ENCODE results near the gene BMS1. TPM values are rescaled to one million over a fixed set of nuclear protein-coding genes. Genes with fewer than 3 reads are reported as not detected.
"Not testable (repeated sequence)": the region's sequence is repeated elsewhere in the genome, so short reads cannot be mapped to it uniquely, and the experiment has no call there.

BMS1 gene
- total and polyA plus RNA-seq, 9 donors, result 12.7 to 17.8 (median 15.1) TPM

DNA sequence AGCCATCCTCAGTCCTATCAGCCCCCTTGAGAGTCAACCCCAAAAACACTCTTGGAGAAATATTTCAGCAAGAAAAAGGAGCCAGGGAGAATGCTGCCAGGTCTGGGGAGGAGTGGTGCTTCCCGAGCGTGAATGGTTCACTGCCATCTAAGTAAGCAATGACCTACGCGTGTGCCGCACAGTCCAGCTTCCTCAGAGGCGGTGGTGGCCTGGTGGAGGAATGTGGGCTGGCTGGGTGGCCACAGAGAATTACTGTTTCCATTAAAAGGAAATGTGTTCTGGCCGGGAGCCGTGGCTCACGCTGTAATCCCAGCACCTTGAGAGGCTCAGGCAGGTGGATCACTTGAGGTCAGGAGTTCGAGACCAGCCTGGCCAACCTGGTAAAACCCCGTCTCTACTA, 77.4 kb downstream of the BMS1 start:
- H3K27ac ChIP-seq (ENCODE audit: low read length); H3K4me1 ChIP-seq (ENCODE audit: control insufficient read depth, insufficient read depth, low read length); H3K4me3 ChIP-seq (ENCODE audit: low read length); H3K9me3 ChIP-seq (replicated peaks; ENCODE audit: control insufficient read depth, low read depth, low read length); DNase-seq; H3K36me3 ChIP-seq (ENCODE audit: control insufficient read depth, insufficient read depth, low read length): not testable (repeated sequence)
- peaks cover 32% of the 10 kb centered on the region for H3K27me3 ChIP-seq (ENCODE audit: control insufficient read depth, insufficient read depth, low read length)
- 73% methylated on average over 9 of the region's 11 CpGs for WGBS (ENCODE audit: insufficient coverage)

DNA sequence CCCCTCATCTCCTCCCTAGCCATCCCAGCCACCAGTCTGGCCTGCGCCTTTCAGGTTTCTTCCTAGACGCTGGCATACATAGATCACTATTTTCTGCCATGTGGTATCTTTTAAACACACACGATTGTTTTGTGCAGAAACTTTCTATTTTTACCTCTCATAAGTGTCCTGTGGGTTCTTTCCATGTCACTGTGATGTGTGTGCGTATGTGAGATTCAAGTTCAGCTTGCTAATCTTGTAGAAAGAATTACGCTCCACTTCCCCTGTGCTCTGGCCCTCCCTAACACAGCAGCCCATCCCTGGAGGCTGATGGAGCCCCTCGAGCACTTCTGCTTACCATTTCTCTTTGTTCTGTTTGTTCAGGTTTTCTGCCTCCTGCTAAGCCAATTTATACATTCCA, 80.2 kb downstream of the BMS1 start:
- H3K4me1 ChIP-seq (ENCODE audit: control insufficient read depth, insufficient read depth, low read length), result peaks cover 12% of the 10 kb centered on the region
- H3K4me3 ChIP-seq (ENCODE audit: low read length); DNase-seq; H3K27ac ChIP-seq (ENCODE audit: low read length); H3K36me3 ChIP-seq (ENCODE audit: control insufficient read depth, insufficient read depth, low read length); H3K9me3 ChIP-seq (replicated peaks; ENCODE audit: control insufficient read depth, low read depth, low read length): not testable (repeated sequence)
- peaks cover 53% of the 10 kb centered on the region for H3K27me3 ChIP-seq (ENCODE audit: control insufficient read depth, insufficient read depth, low read length)
- no CpG with 5 or more reads among the region's 6 CpGs for WGBS (ENCODE audit: insufficient coverage)

DNA sequence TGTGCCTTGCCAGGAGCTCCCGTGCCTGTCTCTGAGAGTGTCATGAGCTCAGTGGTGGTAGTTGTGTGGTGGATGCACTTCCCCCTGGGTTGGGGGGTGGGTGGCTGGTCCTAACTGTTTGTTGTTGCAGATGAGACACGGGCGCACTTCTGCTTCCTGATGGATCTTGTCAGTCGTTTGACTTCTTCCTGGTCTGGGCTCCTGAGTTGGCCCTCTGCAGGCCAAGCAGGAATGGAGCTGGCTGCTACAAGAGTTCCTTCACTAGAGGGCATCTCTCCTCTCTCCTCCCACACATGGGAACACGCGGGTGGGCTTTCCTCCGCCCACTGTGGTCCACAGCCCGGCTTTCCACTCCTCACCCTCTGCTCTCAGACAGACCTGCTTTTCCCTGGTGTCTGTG, 82.0 kb downstream of the BMS1 start:
- WGBS (ENCODE audit: insufficient coverage), result 57% methylated on average over 1 of the region's 8 CpGs
- no peak overlapping the region for H3K4me3 ChIP-seq (ENCODE audit: low read length)
- H3K36me3 ChIP-seq (ENCODE audit: control insufficient read depth, insufficient read depth, low read length), result no peaks in the 10 kb centered on the region
- no peak for DNase-seq
- peaks cover 12% of the 10 kb centered on the region for H3K4me1 ChIP-seq (ENCODE audit: control insufficient read depth, insufficient read depth, low read length)
- no peak overlapping the region for H3K27ac ChIP-seq (ENCODE audit: low read length)
- H3K27me3 ChIP-seq (ENCODE audit: control insufficient read depth, insufficient read depth, low read length), result peaks cover 48% of the 10 kb centered on the region
- H3K9me3 ChIP-seq (replicated peaks; ENCODE audit: control insufficient read depth, low read depth, low read length), result no peaks in the 10 kb centered on the region

DNA sequence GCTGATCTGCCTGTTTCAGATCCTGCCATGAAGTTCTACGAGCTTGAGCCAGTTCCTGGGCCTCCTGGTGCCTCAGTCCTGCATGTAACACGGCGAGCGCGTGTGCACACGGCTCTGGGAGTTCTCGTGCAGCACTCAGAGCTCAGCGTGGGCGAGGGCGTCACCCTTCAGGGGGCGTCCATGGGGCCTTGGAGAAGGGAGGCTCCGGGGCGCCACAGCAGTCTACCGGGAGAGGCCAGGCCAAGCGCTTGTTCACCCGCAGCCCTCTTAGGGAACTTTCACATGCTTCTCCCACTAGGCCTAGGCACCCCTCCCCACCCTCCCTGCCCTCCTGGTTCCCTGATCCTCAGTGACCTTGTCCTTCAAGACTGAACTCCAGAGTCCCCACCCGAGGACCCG, 83.1 kb downstream of the BMS1 start:
- no peak overlapping the region for H3K4me3 ChIP-seq (ENCODE audit: low read length)
- WGBS (ENCODE audit: insufficient coverage), result 33% methylated on average over 13 of the region's 18 CpGs
- peaks cover 14% of the 10 kb centered on the region for H3K4me1 ChIP-seq (ENCODE audit: control insufficient read depth, insufficient read depth, low read length)
- no peaks in the 10 kb centered on the region for H3K36me3 ChIP-seq (ENCODE audit: control insufficient read depth, insufficient read depth, low read length)
- no peak for DNase-seq
- H3K27ac ChIP-seq (ENCODE audit: low read length), result no peak overlapping the region
- no peaks in the 10 kb centered on the region for H3K9me3 ChIP-seq (replicated peaks; ENCODE audit: control insufficient read depth, low read depth, low read length)
- peaks cover 42% of the 10 kb centered on the region for H3K27me3 ChIP-seq (ENCODE audit: control insufficient read depth, insufficient read depth, low read length)

DNA sequence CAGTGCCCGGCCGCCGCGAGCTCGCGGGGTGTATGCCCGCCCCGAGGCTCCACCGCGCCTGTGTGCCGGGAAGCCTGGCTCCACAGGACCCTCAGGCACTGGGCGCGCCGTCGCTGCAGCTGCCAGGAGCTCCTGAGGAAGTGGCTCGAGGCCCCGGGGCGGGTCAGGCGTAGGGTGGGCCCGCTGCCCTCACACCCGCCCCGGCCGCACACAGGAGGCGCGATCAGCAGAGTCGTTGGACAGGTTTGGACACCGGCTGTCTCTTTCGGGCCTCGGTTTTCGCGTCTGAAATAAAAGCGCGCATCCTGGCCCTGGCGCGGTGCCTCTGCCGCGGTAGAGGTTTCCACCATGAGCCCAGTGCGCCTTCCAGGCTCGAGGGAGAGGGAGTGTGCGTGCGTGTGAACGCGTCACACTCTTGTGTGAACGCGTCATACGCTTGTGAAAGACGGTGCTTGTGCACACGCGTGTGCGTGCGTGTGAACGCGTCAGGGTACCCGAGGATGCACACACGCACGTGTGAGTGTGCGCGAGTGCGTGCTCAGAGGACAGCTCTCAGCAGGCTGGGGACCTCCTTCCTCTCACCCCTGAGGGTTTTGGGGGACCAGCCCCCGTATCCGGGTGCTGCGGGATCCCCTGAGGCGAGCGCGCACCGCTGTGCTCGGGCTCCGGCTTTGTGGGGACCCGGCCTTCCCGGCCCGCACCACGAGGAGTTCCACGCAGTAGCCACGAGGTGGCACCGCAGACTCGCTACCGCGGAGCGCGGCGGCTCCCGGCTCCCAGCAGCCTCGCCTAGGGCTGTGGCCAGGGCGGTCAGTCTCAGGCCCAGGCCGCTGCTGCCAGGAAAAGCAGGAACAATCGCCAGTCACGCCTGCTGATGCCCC, 83.8 kb downstream of the BMS1 start:
- Histone ChIP-seq H3K27ac (ENCODE audit: low read length) (no peak overlapping the region), H3K27me3 (ENCODE audit: control insufficient read depth, insufficient read depth, low read length) (peaks cover 41% of the 10 kb centered on the region), H3K4me1 (ENCODE audit: control insufficient read depth, insufficient read depth, low read length) (peaks cover 20% of the 10 kb centered on the region), H3K4me3 (ENCODE audit: low read length) (peak overlapping the region; percentile 25), H3K36me3 (ENCODE audit: control insufficient read depth, insufficient read depth, low read length) (no peaks in the 10 kb centered on the region), H3K9me3 (replicated peaks; ENCODE audit: control insufficient read depth, low read depth, low read length) (no peaks in the 10 kb centered on the region)
- peak; percentile 74 for DNase-seq
- WGBS (ENCODE audit: insufficient coverage), result under 1% methylated on average over 87 of the region's 87 CpGs

DNA sequence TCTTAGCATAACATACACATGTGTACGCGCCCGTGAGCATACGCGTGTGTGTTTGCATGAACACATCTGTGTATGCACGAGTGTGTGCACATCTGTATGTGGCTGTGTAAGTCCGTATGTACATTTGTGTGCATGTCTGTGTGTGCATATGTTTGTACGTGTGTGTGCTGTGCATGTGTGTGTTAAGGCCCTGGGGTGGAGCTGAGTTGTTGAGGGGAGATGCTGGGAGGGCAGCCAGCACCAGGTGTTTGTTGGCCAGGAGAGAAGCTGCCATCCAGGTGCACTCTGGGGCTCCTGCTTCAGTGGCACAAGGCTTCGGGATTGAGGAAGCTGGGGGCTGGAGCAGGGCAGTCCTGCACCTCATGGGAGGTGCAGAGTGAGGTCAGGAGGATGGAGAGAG, 85.0 kb downstream of the BMS1 start:
- Histone ChIP-seq H3K36me3 (ENCODE audit: control insufficient read depth, insufficient read depth, low read length) (no peaks in the 10 kb centered on the region), H3K4me1 (ENCODE audit: control insufficient read depth, insufficient read depth, low read length) (peaks cover 29% of the 10 kb centered on the region), H3K9me3 (replicated peaks; ENCODE audit: control insufficient read depth, low read depth, low read length) (no peaks in the 10 kb centered on the region), H3K27ac (ENCODE audit: low read length) (no peak overlapping the region), H3K4me3 (ENCODE audit: low read length) (no peak overlapping the region), H3K27me3 (ENCODE audit: control insufficient read depth, insufficient read depth, low read length) (peaks cover 38% of the 10 kb centered on the region)
- no peak for DNase-seq
- WGBS (ENCODE audit: insufficient coverage), result 88% methylated on average over 9 of the region's 9 CpGs

DNA sequence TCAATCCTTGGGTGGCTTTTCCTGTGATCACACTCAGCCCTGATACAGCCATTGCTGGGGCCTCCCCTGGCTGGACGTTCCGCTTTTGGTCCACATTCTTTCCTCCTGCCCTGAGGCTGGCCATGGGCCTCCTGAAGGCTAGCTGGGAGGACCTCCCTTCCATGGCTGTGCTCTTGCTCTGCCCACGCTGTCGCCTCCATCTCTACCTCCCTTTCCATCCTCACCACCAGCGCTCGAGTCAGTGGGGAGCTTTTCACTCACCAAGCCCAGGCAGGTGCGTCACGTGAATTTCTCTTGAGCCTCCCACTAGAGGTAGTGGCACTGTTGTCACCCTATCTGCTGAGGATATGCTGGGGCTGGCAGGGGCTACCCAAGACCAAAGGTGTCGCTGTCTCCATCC, 85.9 kb downstream of the BMS1 start:
- no peak overlapping the region for H3K27ac ChIP-seq (ENCODE audit: low read length)
- 85% methylated on average over 9 of the region's 9 CpGs for WGBS (ENCODE audit: insufficient coverage)
- H3K4me3 ChIP-seq (ENCODE audit: low read length), result no peak overlapping the region
- H3K27me3 ChIP-seq (ENCODE audit: control insufficient read depth, insufficient read depth, low read length), result peaks cover 39% of the 10 kb centered on the region
- DNase-seq, result no peak
- no peaks in the 10 kb centered on the region for H3K36me3 ChIP-seq (ENCODE audit: control insufficient read depth, insufficient read depth, low read length)
- H3K4me1 ChIP-seq (ENCODE audit: control insufficient read depth, insufficient read depth, low read length), result peaks cover 29% of the 10 kb centered on the region
- H3K9me3 ChIP-seq (replicated peaks; ENCODE audit: control insufficient read depth, low read depth, low read length), result no peaks in the 10 kb centered on the region

DNA sequence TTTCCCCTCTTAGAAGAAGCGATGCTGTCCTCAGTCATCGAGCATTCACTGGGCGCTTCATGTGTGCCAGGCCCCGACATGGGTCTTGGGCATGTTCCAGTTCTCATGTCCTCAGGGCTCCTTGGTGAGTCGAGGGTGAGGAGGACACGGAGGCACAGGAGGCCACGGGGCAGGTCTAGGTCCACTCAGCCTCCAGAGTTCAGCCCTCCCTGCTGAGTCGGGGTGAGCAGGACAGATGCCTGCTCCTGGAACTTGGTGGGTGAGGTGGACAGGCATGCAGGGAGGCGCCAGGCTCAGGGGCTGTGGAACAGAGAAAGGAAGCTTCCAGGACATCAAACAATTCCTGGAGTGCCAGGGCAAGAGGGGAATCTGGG, 87.4 kb downstream of the BMS1 start:
- DNase-seq, result no peak
- Histone ChIP-seq H3K4me3 (ENCODE audit: low read length) (no peak overlapping the region), H3K27ac (ENCODE audit: low read length) (no peak overlapping the region), H3K36me3 (ENCODE audit: control insufficient read depth, insufficient read depth, low read length) (no peaks in the 10 kb centered on the region), H3K4me1 (ENCODE audit: control insufficient read depth, insufficient read depth, low read length) (peaks cover 29% of the 10 kb centered on the region), H3K27me3 (ENCODE audit: control insufficient read depth, insufficient read depth, low read length) (peaks cover 32% of the 10 kb centered on the region), H3K9me3 (replicated peaks; ENCODE audit: control insufficient read depth, low read depth, low read length) (no peaks in the 10 kb centered on the region)
- WGBS (ENCODE audit: insufficient coverage), result 91% methylated on average over 9 of the region's 9 CpGs

DNA sequence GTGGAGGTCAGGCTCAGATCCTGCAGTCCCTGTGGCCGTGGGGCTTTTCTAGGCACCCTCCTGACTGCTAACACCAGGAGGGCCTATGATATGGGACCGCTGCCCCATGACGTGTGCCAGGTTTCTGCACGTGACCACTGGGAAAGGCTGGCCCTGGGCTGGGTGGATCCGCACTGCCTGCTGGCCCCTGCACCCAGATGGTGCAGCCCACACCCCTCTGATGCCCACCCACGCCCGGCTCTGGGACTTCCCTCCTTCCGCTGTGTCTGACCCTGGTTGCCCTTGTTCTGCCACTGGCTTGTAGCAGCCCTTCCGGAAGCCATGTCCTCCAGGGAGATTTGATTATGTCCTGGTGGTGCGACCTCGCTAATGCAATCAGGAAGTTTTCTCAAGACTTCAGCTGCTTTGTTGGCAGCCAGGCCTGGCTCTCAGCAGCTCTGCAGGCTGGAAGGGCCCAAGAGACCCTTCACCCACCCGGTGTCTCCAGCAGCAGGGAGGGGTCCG, 88.6 kb downstream of the BMS1 start:
- H3K4me3 ChIP-seq (ENCODE audit: low read length); H3K36me3 ChIP-seq (ENCODE audit: control insufficient read depth, insufficient read depth, low read length); H3K9me3 ChIP-seq (replicated peaks; ENCODE audit: control insufficient read depth, low read depth, low read length); H3K27ac ChIP-seq (ENCODE audit: low read length): not testable (repeated sequence)
- peaks cover 35% of the 10 kb centered on the region for H3K4me1 ChIP-seq (ENCODE audit: control insufficient read depth, insufficient read depth, low read length)
- peak; percentile 50 for DNase-seq
- H3K27me3 ChIP-seq (ENCODE audit: control insufficient read depth, insufficient read depth, low read length), result peaks cover 20% of the 10 kb centered on the region
- 38% methylated on average over 13 of the region's 13 CpGs for whole genome bisulfite sequencing (ENCODE audit: insufficient coverage)

DNA sequence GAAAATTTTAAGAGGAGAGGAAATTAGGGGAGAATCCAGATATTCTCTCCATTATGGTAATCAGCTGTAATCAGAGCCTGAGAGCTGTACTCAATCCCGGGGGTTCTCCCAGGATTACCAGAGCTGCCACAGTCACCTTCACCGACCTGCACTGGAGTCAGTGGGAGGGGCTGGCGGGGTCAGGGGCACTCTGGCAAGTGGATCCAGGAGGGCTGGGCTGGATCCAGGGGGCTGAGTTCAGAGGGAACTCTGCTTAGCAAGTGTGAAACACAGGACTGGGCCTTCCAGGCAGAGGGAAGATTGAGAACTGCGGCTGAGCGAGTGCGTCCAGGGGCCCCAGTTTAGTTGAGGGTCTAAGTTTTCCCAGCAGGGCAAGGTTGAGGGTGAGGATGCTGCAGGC, 89.2 kb downstream of the BMS1 start:
- Histone ChIP-seq H3K27ac (ENCODE audit: low read length) (no peak overlapping the region), H3K4me3 (ENCODE audit: low read length) (no peak overlapping the region), H3K27me3 (ENCODE audit: control insufficient read depth, insufficient read depth, low read length) (peaks cover 14% of the 10 kb centered on the region), H3K36me3 (ENCODE audit: control insufficient read depth, insufficient read depth, low read length) (no peaks in the 10 kb centered on the region), H3K4me1 (ENCODE audit: control insufficient read depth, insufficient read depth, low read length) (peaks cover 28% of the 10 kb centered on the region), H3K9me3 (replicated peaks; ENCODE audit: control insufficient read depth, low read depth, low read length) (no peaks in the 10 kb centered on the region)
- WGBS (ENCODE audit: insufficient coverage), result 81% methylated on average over 4 of the region's 6 CpGs
- DNase-seq, result no peak

Data from muscle of leg (tissue), 11 donors.